CD4-positive, alpha-beta T cell (primary cell): ENCODE data around the gene PEBP1. TPM values are rescaled to one million over a fixed set of nuclear protein-coding genes. Genes with fewer than 3 reads are reported as not detected.

Experiments used
- ATAC-seq: fragments of 200-7000 bp; cut with Tn5 transposase; one replicate; pipeline ENCODE4 v1.10.0; 2022; ENCODE audit warnings: mild to moderate bottlenecking; ENCODE audit not compliant: poor library complexity
- CTCF ChIA-PET: fragments of 350-600 bp; sonication (Branson Sonifier 250); formaldehyde crosslinking; loops from one replicate; lab custom pipeline; 2021; ENCODE audit warnings: antibody characterized with exemption, inconsistent platforms; lab: Charles Lee
- POLR2A ChIA-PET: fragments of 350-600 bp; sonication (Branson Sonifier 250); formaldehyde crosslinking; loops from one replicate; lab custom pipeline; 2021; ENCODE audit warnings: antibody characterized with exemption, inconsistent platforms; lab: Charles Lee
- DNase-seq, 14 experiments: peaks; one replicate each; pipeline ENCODE4 v3.0.0-alpha.2; 2013 to 2020; ENCODE audit warnings: mixed read lengths in 2 of 14
- H3K27ac ChIP-seq, 2 donors: one replicate each; pipeline versions ENCODE4 v1.5.1 to v1.7.0; 2013; ENCODE audit warnings: low read length in 2 of 2, low read depth in 1 of 2, mild to moderate bottlenecking in 1 of 2
- H3K27me3 ChIP-seq, 2 experiments: 1 replicate in 1 of 2; 2 replicates in 1 of 2; pipeline versions ENCODE4 v1.6.1 to v1.7.0; 2013; ENCODE audit warnings: low read length in 2 of 2, control low read depth in 1 of 2, mild to moderate bottlenecking in 1 of 2, moderate library complexity in 1 of 2; ENCODE audit not compliant: insufficient read depth in 2 of 2, control insufficient read depth in 1 of 2
- H3K36me3 ChIP-seq: one replicate; pipeline ENCODE4 v1.6.1; 2013; ENCODE audit warnings: low read length, control low read depth; ENCODE audit not compliant: insufficient read depth
- H3K4me1 ChIP-seq: one replicate; pipeline ENCODE4 v1.6.1; 2013; ENCODE audit warnings: low read length, control low read depth; ENCODE audit not compliant: insufficient read depth
- H3K4me3 ChIP-seq: one replicate; pipeline ENCODE4 v1.5.1; 2013; ENCODE audit warnings: mild to moderate bottlenecking, low read length, moderate library complexity
- H3K9me3 ChIP-seq, 2 experiments: 1 replicate in 1 of 2; 2 replicates in 1 of 2; pipeline versions ENCODE4 v1.6.1 to v1.7.0; 2013; ENCODE audit warnings: low read length in 2 of 2, mild to moderate bottlenecking in 2 of 2, control low read depth in 1 of 2, moderate library complexity in 1 of 2; ENCODE audit not compliant: control insufficient read depth in 1 of 2, insufficient read depth in 1 of 2
- H3K27ac Mint-ChIP-seq: one replicate; pipeline ENCODE4 v1.8.0; 2020; ENCODE audit warnings: mixed read lengths
- H3K27me3 Mint-ChIP-seq: one replicate; pipeline ENCODE4 v1.8.0; 2021; ENCODE audit warnings: mixed read lengths
- H3K36me3 Mint-ChIP-seq: one replicate; pipeline ENCODE4 v1.8.0; 2021; ENCODE audit warnings: low read depth, mixed read lengths
- H3K4me1 Mint-ChIP-seq: one replicate; pipeline ENCODE4 v1.8.0; 2021; ENCODE audit warnings: low read depth, mixed read lengths
- H3K4me3 Mint-ChIP-seq: one replicate; pipeline ENCODE4 v1.8.0; 2020; ENCODE audit warnings: mild to moderate bottlenecking, mixed read lengths
- H3K9me3 Mint-ChIP-seq: one replicate; pipeline ENCODE4 v1.8.0; 2020; ENCODE audit warnings: mixed read lengths
- intact Hi-C, 2 experiments: fragments of 100-400 bp; cut with DNase I in 1 of 2; cut with micrococcal nuclease in 1 of 2; formaldehyde crosslinking; loops; one replicate each; pipeline versions ENCODE4 v1.15.1 to v1.9.0; 2023 to 2025; cut with DNase I, micrococcal nuclease
- total RNA-seq, 174 experiments: library from RNA in 2 of 174; stranded (reverse) in 2 of 174; gene quantifications; one replicate each; pipeline ENCODE4 v1.2.3 and lab custom pipeline; 2021 to 2026
- TF ChIP-seq, protein P1 (sequence below): fragments of 200-600 bp; IDR thresholded peaks from one replicate; pipeline ENCODE4 v1.8.0; 2022; ENCODE audit warnings: antibody characterized with exemption, mild to moderate bottlenecking

PEBP1 gene
- total RNA-seq, 2 experiments from 2014 or later = 116 to 119 TPM

DNA sequence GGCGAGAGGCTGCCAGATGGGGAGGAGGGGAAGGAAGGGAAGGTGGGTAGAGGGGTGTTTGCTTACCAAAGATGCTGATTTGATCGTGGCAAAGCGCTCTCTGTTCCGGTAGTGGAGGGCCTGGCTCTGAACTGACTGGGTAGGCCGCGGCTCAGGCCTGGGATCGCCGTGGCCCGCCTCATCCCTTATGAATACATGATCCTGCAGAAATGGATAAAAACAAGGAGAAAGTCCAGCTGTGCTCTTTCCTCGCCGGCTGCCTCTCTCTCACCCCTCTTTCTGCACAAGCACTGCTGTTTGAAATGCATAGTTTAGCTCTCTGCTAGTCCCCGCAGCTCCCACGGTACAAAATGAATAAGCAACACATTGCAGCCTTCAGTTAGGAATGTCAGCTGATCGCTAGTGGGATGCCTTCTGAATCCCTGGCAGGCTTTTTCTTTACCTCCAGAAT is 53.8 kb downstream of the PEBP1 start:
- Mint-ChIP-seq H3K27me3 (no peaks in the 10 kb centered on the region), H3K4me3 (no peak overlapping the region), H3K4me1 (peaks cover 22% of the 10 kb centered on the region), H3K9me3 (no peaks in the 10 kb centered on the region), H3K36me3 (peaks cover 43% of the 10 kb centered on the region), H3K27ac (no peak overlapping the region)
- TF ChIP-seq, protein P1, sequence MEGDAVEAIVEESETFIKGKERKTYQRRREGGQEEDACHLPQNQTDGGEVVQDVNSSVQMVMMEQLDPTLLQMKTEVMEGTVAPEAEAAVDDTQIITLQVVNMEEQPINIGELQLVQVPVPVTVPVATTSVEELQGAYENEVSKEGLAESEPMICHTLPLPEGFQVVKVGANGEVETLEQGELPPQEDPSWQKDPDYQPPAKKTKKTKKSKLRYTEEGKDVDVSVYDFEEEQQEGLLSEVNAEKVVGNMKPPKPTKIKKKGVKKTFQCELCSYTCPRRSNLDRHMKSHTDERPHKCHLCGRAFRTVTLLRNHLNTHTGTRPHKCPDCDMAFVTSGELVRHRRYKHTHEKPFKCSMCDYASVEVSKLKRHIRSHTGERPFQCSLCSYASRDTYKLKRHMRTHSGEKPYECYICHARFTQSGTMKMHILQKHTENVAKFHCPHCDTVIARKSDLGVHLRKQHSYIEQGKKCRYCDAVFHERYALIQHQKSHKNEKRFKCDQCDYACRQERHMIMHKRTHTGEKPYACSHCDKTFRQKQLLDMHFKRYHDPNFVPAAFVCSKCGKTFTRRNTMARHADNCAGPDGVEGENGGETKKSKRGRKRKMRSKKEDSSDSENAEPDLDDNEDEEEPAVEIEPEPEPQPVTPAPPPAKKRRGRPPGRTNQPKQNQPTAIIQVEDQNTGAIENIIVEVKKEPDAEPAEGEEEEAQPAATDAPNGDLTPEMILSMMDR = no peak
- CTCF ChIA-PET = no interaction called here
- intact Hi-C loops = loop anchor here in 1 of 2 experiments (10.0 kb wide), 1 partner anchor 1355 kb away; no protein-coding TSS in a partner anchor
- Histone ChIP-seq H3K4me3 (no peak overlapping the region), H3K9me3 (no peaks in the 10 kb centered on the region), H3K27ac (no peak overlapping the region), H3K27me3 (no peaks in the 10 kb centered on the region), H3K4me1 (no peaks in the 10 kb centered on the region), H3K36me3 (peaks cover 49% of the 10 kb centered on the region)
- ATAC-seq (no peak), DNase-seq (no peak)
- POLR2A ChIA-PET = no interaction called here

GRCh38 chr12:118190266-118190665 is 54.3 kb downstream of the PEBP1 start:
- Mint-ChIP-seq H3K27me3 (no peaks in the 10 kb centered on the region), H3K9me3 (no peaks in the 10 kb centered on the region), H3K4me1 (peaks cover 19% of the 10 kb centered on the region), H3K4me3 (no peak overlapping the region), H3K27ac (no peak overlapping the region), H3K36me3 (peaks cover 44% of the 10 kb centered on the region)
- no peak overlapping the region for H3K27ac ChIP-seq
- H3K4me3 ChIP-seq = no peak overlapping the region
- no peak for DNase-seq
- peaks cover 47% of the 10 kb centered on the region for H3K36me3 ChIP-seq
- no peaks in the 10 kb centered on the region for H3K9me3 ChIP-seq
- intact Hi-C loops = no loop called here
- no peaks in the 10 kb centered on the region for H3K4me1 ChIP-seq
- TF ChIP-seq, protein P1 = no peak
- no peaks in the 10 kb centered on the region for H3K27me3 ChIP-seq
- ChIA-PET CTCF (no interaction called here), POLR2A (no interaction called here)
- no peak for ATAC-seq

GRCh38 chr12:118193477-118193876 is 57.6 kb downstream of the PEBP1 start:
- H3K36me3 ChIP-seq = peaks cover 51% of the 10 kb centered on the region
- CTCF ChIA-PET = no interaction called here
- no peak overlapping the region for H3K27ac Mint-ChIP-seq

More at GRCh38 chr12:118193477-118193876, 57.6 kb downstream of the PEBP1 start:
- DNase-seq (no peak), ATAC-seq (no peak)
- Mint-ChIP-seq H3K36me3 (peaks cover 39% of the 10 kb centered on the region), H3K9me3 (no peaks in the 10 kb centered on the region), H3K27me3 (no peaks in the 10 kb centered on the region), H3K4me3 (no peak overlapping the region), H3K4me1 (no peaks in the 10 kb centered on the region)
- Histone ChIP-seq H3K27me3 (no peaks in the 10 kb centered on the region), H3K4me3 (no peak overlapping the region), H3K4me1 (no peaks in the 10 kb centered on the region), H3K27ac (no peak overlapping the region), H3K9me3 (no peaks in the 10 kb centered on the region)
- intact Hi-C loops = no loop called here
- POLR2A ChIA-PET = interaction anchor here (0.7 kb wide), 1 partner anchor 969 kb away, joined by 3 read pairs; no protein-coding TSS in a partner anchor
- TF ChIP-seq, protein P1 = no peak
